HG02943 (cell line): ENCODE data around the gene CENPI.
"Not testable (repeated sequence)": the region's sequence is repeated elsewhere in the genome, so short reads cannot be mapped to it uniquely, and the experiment has no call there.

Experiments
- ATAC-seq: cut with Tn5 transposase; IDR thresholded peaks from one replicate; pipeline ENCODE4 v1.9.1; 2021; ENCODE audit warnings: mild to moderate bottlenecking, low read depth, moderate library complexity; ENCODE audit not compliant: unreplicated experiment

The CENPI gene, protein sequence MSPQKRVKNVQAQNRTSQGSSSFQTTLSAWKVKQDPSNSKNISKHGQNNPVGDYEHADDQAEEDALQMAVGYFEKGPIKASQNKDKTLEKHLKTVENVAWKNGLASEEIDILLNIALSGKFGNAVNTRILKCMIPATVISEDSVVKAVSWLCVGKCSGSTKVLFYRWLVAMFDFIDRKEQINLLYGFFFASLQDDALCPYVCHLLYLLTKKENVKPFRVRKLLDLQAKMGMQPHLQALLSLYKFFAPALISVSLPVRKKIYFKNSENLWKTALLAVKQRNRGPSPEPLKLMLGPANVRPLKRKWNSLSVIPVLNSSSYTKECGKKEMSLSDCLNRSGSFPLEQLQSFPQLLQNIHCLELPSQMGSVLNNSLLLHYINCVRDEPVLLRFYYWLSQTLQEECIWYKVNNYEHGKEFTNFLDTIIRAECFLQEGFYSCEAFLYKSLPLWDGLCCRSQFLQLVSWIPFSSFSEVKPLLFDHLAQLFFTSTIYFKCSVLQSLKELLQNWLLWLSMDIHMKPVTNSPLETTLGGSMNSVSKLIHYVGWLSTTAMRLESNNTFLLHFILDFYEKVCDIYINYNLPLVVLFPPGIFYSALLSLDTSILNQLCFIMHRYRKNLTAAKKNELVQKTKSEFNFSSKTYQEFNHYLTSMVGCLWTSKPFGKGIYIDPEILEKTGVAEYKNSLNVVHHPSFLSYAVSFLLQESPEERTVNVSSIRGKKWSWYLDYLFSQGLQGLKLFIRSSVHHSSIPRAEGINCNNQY

GRCh38 chrX:101097546-101098453 is at the start of gene CENPI:
Gene CENPI, plus strand, starts transcription at chrX:101098204. Its CDS starts 2,867 bp downstream, at chrX:101101071.
- ATAC-seq = peak; percentile 100

GRCh38 chrX:101051153-101051548 is 46.9 kb upstream of the CENPI start:
- ATAC-seq = peak; percentile 7

GRCh38 chrX:101051549-101052302 is 46.3 kb upstream of the CENPI start, which contains the start of gene TRMT2B:
Gene TRMT2B, minus strand, starts transcription at chrX:101052111. Its CDS starts 9,822 bp downstream, at chrX:101042289.
- ATAC-seq = peak; percentile 93

GRCh38 chrX:101056551-101056950 is 41.5 kb upstream of the CENPI start:
- not testable (repeated sequence) for ATAC-seq

DNA sequence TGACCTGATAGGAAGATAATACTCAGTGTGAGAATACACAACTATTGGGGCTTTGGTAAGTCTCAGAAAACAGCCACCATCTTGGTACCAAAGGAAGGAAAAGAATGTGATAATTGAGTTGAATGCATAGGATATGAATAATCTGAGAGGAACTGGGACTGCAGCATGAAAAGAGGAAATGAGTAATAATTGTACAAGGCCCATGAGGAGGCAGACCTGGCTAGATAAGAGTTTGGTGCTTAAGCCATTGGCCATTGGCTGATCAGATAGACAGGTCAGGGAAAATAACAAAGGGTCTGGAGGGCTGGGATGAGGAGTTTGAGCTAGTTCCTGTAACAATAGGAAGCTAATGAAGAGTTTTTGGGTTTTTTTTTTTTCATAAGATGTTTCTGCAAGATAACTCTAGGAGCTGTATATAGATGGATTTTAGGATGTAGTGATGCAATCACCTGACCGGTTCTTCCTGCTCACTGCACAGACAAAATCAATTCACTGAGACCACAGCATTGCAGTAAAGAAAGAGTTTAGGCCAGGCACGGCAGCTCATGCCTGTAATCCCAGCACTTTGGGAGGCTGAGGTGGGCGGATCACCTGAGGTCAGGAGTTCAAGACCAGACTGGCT is 40.8 kb upstream of the CENPI start:
- peak; percentile 56 for ATAC-seq

DNA sequence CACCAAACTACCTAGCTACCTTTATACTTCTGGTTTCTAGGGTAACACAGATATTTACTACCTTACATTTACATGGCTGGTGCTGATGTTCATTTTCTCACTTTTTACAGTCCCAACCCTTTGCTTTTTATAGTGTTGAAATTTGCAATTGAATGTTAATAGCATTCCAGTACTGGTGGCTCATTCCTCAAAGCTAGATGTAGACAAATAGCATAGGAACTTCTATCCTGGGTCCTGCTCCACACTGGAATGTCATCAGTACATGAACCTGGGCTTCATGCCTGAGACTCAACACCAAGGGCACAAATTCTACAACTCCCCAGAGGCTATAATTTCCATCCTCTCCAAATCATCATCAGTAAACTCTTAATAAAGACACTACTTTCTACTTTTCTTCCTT is 35.8 kb upstream of the CENPI start:
- no peak for ATAC-seq

DNA sequence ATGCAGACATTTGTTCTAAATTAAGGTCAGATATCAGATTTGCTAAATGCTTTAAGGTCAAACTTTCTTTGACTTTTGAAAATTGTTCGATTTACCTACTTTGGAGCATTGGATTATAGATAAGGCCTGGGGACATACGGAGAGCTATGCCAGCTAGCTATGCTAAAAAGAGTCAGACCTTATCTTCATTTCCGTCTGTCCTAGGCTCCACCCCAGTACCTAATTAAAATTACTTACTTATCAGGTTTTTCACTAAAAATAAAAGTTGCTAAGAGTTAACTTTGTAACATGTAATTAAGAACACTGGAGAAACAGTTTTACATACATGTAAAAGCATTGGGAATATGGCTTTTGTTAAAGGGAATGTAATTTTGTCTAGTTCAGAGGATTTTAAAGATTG is 26.4 kb upstream of the CENPI start:
- no peak for ATAC-seq

- no peak for ATAC-seq
These were observed 19.0 kb upstream of the CENPI start, which contains the start of gene TMEM35A for GRCh38 chrX:101078716-101079598. Gene TMEM35A, plus strand, starts transcription at chrX:101078879. Its CDS starts 124 bp downstream, at chrX:101079003.

- ATAC-seq = no peak
These were observed 18.2 kb upstream of the CENPI start for GRCh38 chrX:101079736-101080270.

- no peak for ATAC-seq
These were observed 17.5 kb upstream of the CENPI start for GRCh38 chrX:101080326-101081124.

- ATAC-seq = no peak
These were observed 16.8 kb upstream of the CENPI start for GRCh38 chrX:101081231-101081630.

DNA sequence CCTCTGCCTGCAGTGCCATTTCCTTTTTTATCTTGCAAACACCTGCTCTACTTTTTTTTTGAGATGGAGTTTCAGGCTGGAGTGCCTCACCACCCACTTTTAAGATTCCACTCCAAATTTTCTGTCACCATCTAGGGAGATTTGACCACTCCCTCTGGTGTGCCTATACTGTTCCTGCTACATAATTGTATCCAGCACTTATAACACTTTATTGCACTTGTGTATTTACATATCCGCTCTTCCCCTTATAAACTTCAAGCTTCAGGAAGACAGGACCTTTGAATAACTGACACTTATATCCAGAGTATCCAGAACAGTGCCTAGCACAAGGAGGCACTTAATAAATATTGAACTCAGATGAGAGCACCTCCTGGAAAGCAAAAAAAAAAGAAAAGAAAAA is 6.2 kb upstream of the CENPI start:
- no peak for ATAC-seq

DNA sequence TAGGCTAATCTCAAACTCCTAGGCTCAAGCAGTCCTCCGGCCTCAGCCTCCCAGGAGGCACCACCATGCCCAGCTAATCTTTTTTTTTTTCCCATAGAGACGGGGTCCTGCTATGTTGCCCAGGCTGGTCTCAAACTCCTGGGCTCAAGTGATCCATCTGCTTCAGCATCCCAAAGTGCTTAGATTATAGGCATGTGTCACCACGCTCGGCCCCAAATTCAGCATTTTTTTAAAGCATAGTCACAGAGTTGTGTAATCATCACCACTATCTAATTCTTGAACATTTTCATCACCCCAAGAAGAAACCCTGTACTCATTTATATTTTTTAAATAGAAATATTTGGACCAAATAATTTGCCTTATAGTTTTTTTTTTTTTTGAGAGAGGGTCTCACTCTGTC is 10.3 kb downstream of the CENPI start:
- ATAC-seq = no peak

- ATAC-seq = no peak
These were observed 19.7 kb downstream of the CENPI start for GRCh38 chrX:101117701-101118100.

- no peak for ATAC-seq
These were observed 38.2 kb downstream of the CENPI start for GRCh38 chrX:101136235-101136634.
